CD4-positive, alpha-beta T cell treated with Interferon gamma for 1 hour (primary cell): Measurements from ENCODE around the gene HDAC4.

Experiments
- DNase-seq: peaks from one replicate; pipeline ENCODE4 v3.0.0-alpha.2; 2020

The HDAC4 gene

DNA sequence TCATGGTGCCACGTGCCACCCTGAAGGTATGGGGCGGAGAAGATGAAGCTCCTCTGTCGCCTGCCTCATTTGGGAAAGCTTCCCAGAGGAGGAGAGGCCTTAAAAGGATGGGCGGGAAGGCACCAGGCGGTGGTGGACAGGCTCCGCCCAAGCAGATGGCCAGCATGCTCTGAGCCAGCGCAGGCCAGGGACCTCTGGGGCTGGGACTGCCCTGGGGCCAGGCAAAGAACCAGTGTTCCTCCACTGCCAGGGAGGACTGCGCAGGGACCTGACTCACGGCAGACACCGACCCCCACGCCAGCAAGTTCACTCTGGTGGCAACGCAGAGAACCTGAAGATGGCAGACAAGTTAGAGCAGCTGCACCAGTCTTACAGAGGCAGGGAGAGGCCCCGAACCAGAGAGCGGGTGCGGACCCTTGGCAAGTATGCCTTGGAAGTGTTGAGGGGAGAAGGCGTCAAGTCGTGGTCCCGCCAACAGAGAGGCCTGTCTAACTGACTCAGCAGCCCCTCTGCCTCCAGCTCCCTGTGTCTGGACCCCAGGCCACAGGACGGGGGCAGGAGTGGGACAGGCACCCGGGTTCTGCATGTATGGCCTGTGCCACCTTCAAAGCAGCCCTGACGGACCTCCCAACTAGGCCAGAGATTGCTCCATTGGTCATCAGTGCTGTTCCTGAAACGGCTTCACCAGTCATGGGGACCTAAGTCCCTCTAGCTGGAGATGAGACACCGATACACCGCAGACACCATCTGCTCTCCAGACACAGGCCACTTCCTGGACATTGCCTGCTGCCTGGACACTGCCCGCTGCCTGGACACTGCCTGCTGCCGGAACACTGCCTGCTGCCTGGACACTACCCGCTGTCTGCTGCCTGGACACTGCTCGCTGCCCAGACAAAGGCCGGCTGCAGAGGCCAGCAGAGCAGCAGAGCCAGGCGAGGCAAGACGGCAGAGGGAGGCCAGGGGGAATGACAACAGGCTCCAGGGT lies 124.7 kb downstream of the HDAC4 start:
- DNase-seq, result no peak

DNA sequence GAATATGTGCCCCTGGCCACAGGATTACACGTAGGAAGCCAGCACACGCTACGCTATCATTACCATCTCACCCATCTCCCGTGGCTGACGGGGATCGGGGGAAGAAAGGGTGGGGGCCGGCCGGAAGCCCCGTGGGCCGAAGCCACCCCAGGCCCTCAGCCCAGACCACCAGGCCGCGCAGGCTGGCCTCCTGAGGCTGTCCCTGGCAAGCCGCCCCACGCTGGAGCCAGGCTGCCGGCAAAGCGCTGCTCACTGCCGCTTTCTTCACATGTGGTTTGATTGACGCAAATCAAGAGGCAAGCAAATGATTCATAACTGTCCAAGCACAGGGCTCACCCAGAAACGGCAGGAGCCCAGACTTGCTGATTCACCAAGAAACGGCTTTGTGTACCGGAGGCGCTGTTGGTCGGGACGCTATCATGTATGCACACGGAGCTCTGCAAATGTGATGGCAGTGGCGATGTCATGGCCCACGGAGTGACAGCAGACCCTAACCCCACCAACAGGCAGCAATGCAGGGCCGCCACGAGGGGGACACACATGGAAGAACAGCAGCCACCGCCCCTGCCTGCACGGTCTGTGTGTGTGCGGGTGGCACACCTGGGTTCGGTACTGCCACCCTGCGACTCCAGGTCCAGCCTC lies 125.7 kb downstream of the HDAC4 start:
- peak; percentile 87 for DNase-seq

DNA sequence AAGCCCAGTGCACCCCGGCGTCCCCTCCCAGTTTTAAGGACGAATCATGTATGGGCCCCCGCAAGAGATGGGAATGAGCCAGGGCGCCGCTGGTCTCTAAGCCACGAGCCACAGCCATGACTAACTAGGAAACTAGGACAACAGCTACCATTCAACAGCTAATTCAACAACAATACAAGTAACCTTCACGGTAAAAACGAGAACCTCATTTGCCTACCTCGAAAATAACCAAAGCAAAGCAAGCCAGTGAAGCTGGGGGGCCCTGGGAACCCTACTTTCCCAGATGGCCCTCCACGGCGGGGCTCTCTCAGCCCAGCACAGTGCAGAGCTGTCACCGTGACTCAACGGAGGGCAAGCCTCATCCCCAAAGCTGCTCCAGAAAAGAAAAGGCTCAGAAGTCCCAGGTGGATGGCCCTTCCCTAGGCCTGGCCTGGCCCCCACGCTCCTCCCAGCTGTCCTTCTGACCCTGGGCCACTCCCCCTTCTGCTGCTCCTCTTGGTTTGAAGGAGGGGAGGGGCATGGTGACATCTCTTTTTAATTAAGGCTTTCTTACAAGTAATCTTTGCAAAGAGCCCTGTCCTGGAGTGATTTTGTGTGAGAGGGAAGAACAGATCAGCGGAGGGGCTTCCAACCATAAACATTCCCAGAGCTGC lies 126.3 kb downstream of the HDAC4 start:
- DNase-seq, result peak; percentile 47

GRCh38 chr2:239273280-239274234 lies 127.3 kb downstream of the HDAC4 start:
- peak; percentile 38 for DNase-seq

DNA sequence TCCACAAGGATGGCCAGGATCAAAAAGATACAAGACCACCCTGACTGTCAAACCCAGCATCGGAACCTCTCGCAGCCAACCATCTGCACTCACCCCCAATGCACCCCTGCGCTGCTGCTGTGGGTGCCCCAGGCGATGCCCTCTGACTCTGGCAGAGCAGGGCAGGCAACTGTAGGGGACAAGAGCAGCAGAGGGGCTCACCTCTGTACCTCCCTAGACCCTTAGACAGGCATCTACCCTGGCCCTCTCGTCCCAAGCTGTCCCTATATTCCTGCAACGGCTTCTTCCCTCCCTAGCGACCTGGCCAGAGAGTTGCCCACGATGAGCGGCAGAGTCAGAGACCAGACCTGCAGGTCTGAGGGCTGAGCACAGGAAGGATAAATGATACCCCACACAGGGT lies 128.2 kb downstream of the HDAC4 start:
- DNase-seq, result no peak

- no peak for DNase-seq
Measured at GRCh38 chr2:239271882-239272281, 128.9 kb downstream of the HDAC4 start.

DNA sequence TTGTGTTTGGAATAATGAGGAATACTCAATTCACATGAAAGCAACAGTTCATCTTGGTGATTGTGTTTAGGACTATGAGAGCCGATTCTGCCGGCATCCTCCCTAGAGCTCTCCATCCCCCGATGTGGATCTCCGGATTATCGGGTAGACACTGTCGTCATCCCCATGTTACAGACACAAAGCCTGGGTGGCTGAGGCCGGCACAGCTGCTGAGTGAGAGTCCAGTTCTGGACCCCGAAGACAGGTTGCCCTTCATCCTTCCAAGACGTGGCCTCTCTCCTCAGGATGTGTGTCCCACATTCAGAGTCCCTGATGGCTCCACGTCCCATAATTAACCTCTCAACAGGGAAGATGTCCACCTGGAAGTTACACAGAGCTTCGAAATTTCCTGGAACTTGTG lies 129.3 kb downstream of the HDAC4 start:
- no peak for DNase-seq

DNA sequence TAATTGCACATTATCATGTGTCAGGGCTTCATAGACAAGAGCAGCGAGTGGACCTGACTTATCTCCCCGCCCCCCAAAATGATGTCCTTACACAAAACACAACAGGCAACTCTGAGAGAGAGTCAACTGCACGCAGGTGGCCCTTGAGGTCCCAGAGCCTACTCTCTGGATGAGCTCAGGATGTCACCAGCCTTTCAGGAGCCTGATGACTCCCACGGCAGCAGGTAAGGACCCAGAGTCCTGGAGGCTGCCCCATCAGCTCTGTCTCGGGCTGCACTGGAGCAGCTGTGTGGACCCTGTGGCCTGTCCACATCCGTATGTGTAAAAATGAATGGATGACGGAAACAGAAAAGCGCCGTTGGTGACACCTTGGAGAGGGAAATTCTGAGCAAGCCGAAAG lies 130.9 kb downstream of the HDAC4 start:
- no peak for DNase-seq

- DNase-seq, result no peak
Measured at GRCh38 chr2:239269173-239269885, 131.5 kb downstream of the HDAC4 start.

- no peak for DNase-seq
Measured at GRCh38 chr2:239268549-239268948, 132.3 kb downstream of the HDAC4 start.

- DNase-seq, result no peak
Measured at GRCh38 chr2:239268082-239268481, 132.7 kb downstream of the HDAC4 start.

- DNase-seq, result peak; percentile 92
Measured at GRCh38 chr2:239267288-239267951, 133.4 kb downstream of the HDAC4 start.

DNA sequence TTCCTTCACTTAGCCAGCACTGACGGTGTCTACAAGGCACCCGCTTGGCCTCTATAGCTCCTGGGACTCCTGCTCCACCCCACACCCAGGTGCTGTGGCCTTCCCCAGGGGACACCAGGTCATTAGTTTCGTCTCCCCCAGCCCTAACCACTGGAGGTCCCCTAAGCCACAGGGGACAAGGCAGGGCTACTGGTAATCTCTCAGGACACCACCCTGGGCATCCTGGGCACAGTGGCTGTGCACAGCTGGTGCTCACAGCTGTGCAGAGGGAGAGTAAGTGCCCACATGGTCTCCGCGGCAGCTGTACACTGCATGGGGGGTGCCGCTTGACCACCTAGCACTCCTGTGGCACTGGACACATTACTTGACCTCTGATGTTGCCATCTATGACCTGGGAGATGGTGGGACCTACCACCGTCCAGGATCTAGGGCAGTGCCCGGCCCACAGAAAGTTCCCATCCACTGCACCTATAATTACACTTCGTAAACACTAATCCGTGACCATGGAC lies 134.0 kb downstream of the HDAC4 start:
- no peak for DNase-seq

DNA sequence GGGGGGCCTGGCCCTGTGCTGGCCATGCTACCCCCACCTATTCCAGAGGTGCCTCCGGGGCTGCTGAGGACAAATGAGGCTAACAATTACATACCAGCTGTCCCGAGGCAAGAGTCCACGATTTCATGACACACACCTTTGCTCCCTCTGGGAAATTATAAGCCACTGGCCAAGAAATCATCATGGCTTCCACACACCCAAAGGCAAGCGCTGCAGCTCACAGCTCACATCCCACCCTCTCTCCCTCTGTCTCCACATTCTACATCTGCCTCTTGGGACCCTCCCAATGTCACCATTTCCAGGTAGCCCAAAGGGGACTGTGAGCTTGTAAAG lies 134.4 kb downstream of the HDAC4 start:
- no peak for DNase-seq

DNA sequence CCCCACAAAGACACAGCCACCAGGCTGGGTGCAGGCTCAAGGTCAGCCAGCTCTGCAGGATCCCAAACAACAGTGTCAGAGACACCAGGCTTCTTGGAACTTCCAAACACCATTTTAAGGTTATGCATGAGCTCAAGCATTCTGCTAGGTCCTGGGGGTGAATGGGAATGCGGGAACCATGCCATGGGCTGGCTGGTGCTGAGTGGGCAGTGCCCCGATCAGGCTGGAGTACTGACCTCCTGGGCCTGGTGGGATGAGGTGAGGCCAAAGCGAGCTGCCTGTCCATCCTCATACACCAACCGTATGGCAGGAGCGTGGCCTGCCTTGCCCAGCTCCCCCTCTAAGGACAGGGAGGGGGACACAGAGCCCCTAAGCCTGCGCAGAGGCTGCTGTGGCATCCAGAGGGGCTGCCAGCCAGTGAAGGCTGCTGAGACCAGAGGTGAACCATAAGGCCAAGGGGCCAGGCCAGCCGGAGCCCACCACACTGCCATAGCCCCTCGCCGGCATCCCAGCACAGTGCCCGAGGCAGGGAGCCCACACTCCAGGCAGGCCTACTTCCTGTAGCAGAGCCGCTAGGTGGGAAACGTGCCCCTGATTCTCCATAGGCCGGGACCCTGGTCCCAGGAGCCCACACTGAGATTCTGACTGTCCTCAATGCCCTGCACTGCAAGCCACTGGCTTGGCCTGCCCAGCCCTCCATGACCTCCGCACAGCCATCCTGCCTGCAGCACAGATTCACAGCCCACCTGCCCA lies 135.0 kb downstream of the HDAC4 start:
- no peak for DNase-seq

- peak; percentile 80 for DNase-seq
Measured at GRCh38 chr2:239264838-239265651, 135.8 kb downstream of the HDAC4 start.

DNA sequence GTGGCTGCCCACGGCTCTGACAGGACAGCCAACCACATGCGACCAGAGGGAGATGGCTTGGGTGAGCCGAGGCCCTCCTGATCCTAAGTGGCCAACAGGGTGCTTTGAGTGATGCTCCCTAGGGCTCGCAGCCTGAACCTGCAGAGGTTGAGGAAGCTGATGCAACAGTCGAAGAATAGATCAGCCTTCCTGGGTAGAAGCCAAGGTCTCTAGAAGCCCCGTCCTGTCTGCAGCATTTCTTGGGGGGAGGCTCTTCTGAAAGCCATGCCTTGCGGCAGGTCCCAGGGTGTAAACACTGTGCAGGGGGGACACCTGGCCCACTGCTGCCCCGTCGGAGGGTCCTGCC lies 136.4 kb downstream of the HDAC4 start:
- DNase-seq, result peak; percentile 27

- no peak for DNase-seq
Measured at GRCh38 chr2:239263669-239264491, 136.9 kb downstream of the HDAC4 start.

GRCh38 chr2:239263231-239263630 lies 137.6 kb downstream of the HDAC4 start:
- DNase-seq, result no peak
